ENCODE measurements around the gene PPM1A. TPM values are rescaled to one million over a fixed set of nuclear protein-coding genes. Genes with fewer than 3 reads are reported as not detected.

PPM1A gene
- total RNA-seq, 4 donors from 2014 or later = 47.7 to 68.2 (median 53.5) TPM

GRCh38 chr14:60210703-60211102 is 38.3 kb upstream of the PPM1A start:
- TF ChIP-seq CTCF (IDR thresholded peaks at IDR 0.05; ENCODE audit: low read depth) = no peak

GRCh38 chr14:60211153-60211552 is 37.9 kb upstream of the PPM1A start:
- TF ChIP-seq CTCF (IDR thresholded peaks at IDR 0.05; ENCODE audit: low read depth) = no peak

- TF ChIP-seq CTCF (IDR thresholded peaks at IDR 0.05; ENCODE audit: low read depth) = no peak
Measured at GRCh38 chr14:60212503-60213371, 36.3 kb upstream of the PPM1A start.

GRCh38 chr14:60214003-60214402 is 35.0 kb upstream of the PPM1A start:
- TF ChIP-seq CTCF (IDR thresholded peaks at IDR 0.05; ENCODE audit: low read depth) = no peak

- no peak for TF ChIP-seq CTCF (IDR thresholded peaks at IDR 0.05; ENCODE audit: low read depth)
Measured at GRCh38 chr14:60214415-60215126, 34.5 kb upstream of the PPM1A start.

GRCh38 chr14:60215127-60215444 is 33.9 kb upstream of the PPM1A start:
- no peak for TF ChIP-seq CTCF (IDR thresholded peaks at IDR 0.05; ENCODE audit: low read depth)

Data from subcutaneous adipose tissue (tissue), 4 donors.